Measurements from ENCODE around the gene PUS7.

GRCh38 chr7:105450177-105450861 is 71.8 kb downstream of the PUS7 start:
- TF ChIP-seq CTCF (IDR thresholded peaks at IDR 0.05) = no peak
- no peak for TF ChIP-seq POLR2A (IDR thresholded peaks at IDR 0.05)

Data from Peyer's patch (tissue), 4 donors.